Choroid plexus epithelial cell (primary cell): Measurements from ENCODE around the gene KRTAP19-8.

ENCODE experiments used
- DNase-seq: peaks from one replicate; pipeline ENCODE4 v3.0.0-alpha.2; 2010; ENCODE audit warnings: low read depth
- H3K4me3 ChIP-seq: 2 replicates; pipeline ENCODE4 v1.5.1; 2011; ENCODE audit warnings: low read depth, mild to moderate bottlenecking, control low read depth, low read length, moderate library complexity
- TF ChIP-seq, protein P1 (sequence below): conservative IDR thresholded peaks from 2 replicates; pipeline ENCODE4 v1.5.1; 2011; ENCODE audit warnings: low read depth, mild to moderate bottlenecking, control low read depth, inconsistent platforms, low read length, moderate library complexity

The KRTAP19-8 gene

DNA sequence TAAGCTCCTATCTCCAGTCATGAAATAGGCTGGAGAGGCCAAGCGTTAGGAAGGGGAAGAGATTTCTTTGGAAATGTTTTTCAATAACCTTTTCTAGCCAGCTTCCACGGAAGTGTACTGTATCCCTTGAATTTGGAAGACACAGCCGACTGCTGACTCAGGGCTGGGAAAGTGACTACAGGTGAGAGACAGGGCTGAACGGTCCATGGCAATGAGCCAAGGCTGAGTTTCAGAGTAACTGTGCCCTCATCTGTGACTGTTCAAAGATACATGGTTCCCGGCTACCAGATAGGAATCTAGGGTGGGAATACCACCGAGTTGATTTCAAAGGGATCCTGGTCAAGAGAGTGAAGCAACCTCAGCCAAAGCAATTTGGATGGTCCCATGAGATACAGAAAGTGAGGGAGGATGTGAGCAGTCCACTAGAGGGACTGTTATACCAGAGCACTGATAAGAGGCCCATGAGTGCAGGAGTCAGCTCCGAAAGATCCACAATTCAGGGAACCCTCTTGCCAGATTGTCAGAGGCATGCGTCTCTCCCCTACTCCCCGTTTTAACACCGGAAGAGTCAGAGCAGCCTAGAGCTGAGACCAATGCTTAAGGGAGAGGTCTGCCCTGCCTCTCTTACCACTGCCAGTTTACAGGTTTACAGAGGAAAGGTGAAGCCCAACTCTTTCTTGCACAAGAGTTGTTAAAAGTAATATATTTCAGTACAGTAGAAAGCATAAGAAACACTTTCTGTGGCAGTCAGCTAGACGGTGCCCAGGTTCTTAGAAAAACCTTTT lies 3.2 kb upstream of the KRTAP19-8 start:
- H3K4me3 ChIP-seq = no peak overlapping the region
- DNase-seq = no peak
- TF ChIP-seq, protein P1, sequence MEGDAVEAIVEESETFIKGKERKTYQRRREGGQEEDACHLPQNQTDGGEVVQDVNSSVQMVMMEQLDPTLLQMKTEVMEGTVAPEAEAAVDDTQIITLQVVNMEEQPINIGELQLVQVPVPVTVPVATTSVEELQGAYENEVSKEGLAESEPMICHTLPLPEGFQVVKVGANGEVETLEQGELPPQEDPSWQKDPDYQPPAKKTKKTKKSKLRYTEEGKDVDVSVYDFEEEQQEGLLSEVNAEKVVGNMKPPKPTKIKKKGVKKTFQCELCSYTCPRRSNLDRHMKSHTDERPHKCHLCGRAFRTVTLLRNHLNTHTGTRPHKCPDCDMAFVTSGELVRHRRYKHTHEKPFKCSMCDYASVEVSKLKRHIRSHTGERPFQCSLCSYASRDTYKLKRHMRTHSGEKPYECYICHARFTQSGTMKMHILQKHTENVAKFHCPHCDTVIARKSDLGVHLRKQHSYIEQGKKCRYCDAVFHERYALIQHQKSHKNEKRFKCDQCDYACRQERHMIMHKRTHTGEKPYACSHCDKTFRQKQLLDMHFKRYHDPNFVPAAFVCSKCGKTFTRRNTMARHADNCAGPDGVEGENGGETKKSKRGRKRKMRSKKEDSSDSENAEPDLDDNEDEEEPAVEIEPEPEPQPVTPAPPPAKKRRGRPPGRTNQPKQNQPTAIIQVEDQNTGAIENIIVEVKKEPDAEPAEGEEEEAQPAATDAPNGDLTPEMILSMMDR = no peak

DNA sequence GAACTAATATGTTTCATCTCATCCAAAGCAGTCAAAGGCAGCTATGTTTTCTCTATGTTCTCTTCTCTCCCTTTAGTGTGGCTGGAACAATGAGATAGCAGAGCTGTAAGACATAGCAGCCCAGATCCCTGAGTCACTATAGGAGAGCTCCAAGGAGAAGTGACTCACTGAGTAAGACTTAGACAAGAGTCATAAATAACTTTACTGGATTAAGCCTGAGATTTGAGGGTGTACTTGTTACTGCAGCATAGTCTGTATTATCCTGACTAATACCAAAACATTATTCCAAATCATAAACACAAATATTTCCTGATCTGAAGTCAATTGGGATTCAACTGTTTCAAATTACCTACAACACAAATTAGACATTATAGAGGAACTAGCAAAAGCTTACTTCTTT lies 3.9 kb downstream of the KRTAP19-8 start:
- no peak for DNase-seq
- TF ChIP-seq, protein P1 = no peak
- no peak overlapping the region for H3K4me3 ChIP-seq

DNA sequence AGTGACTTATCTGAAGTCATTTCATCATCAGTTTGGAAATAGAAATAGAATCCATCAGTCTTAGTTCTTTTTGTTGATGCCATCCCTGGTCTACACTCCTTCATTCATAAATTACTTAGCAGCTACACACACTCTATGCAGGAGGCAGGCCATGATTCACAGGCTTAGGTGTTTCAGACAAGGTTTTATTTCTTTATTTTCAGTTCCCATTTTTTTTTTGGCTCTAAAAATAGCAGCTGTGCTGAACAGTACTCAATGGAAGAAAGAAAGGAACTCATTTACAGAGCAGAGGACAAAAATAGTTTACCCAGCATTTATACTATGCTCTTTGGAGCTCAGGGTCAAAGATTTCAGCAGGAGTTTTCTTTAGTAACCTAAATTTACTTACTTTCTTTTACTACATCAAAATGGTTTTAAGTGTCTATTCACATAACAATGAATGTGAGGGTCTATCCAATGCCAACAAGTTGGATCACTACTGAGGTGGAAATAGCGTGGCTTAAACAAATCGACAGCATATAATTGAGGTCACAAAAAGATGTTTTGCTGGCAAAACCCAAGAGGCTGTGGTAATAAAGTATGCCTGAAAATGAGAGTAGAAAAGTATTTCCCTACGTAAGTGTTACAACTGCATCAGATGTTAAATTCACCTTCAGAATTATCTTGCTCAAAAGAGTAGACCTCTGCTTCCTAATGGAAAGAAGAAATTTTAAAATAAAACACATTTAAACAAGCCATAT lies 7.7 kb downstream of the KRTAP19-8 start:
- TF ChIP-seq, protein P1 = no peak
- no peak for DNase-seq
- no peak overlapping the region for H3K4me3 ChIP-seq

DNA sequence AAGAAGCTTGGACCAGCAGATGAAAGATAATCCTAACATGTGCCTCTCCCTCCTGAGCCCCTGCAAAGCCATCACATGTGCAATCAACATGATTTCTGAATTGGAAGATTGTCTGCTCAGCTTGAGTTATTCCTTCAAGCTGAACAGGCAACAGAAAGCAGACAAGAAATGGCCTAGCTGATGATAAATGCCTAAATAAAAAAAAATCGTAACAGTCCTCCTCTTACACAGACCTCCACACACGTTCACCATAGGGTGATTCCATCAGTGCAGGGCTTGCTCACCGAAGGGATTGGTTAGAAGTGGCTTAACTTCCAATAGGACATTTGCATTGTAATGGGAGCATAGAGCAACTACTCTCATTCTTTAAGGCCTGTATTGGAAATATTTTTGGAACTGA lies 14.6 kb downstream of the KRTAP19-8 start:
- H3K4me3 ChIP-seq = no peak overlapping the region
- no peak for DNase-seq
- TF ChIP-seq, protein P1 = no peak

DNA sequence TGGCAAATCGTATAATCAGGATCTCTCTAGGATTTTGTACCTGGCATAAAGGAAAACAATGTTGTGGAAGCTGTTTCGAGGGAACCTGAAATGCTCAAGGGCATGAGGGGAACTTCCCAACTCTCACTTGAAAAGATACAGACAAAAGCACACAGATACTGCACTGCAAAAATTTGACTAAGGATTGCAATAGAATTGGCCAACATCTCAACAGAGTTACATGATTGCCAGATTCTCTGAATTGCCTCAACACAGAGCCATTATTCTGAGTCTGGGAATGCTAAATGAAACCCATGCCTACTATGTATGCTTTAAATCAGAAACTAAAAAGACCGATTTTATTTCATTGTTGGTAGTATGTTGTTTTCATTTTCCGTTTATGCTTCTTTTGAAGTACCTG lies 16.0 kb downstream of the KRTAP19-8 start:
- DNase-seq = no peak

DNA sequence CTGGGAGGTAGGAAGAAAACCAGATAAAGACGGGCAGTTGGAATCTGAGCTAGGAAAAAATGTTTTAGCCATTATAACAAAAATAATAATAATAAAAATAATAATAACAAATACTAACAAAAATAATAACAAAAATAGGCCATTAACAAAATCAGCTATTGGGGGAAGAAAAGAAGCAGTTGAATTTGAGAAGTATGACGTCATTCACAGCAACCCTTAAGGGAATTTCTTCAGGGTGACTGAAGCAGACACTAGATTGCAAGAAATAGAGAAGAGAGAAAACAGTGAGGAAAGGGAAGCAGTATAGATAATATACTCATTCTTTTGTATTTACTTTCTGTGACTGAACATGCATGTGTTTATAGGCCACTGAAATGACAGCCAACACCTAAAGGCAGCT lies 20.0 kb downstream of the KRTAP19-8 start:
- TF ChIP-seq, protein P1 = no peak
- no peak overlapping the region for H3K4me3 ChIP-seq
- no peak for DNase-seq

More for the DNA sequence above, 16.0 kb downstream of the KRTAP19-8 start:
- no peak overlapping the region for H3K4me3 ChIP-seq
- TF ChIP-seq, protein P1 = no peak
